GM12878 (cell line): Measurements from ENCODE around the gene APOC1. TPM values are rescaled to one million over a fixed set of nuclear protein-coding genes. Genes with fewer than 3 reads are reported as not detected.

Experiments used
- ATAC-seq: fragments of 200-7000 bp; cut with Tn5 transposase; 3 replicates; pipeline ENCODE4 v1.9.1; 2020; ENCODE audit warnings: mild to moderate bottlenecking, moderate library complexity
- BruUV-seq: library from RNA; stranded (reverse); fragments of 400-500 nt; replicated peaks from 2 replicates; lab custom pipeline; 2021; lab: Mats Ljungman, UMichigan
- CTCF ChIA-PET: fragments of 300-600 bp; sonication (Branson Sonifier 250); formaldehyde crosslinking; extraction: SDS; loops from one replicate; lab custom pipeline; 2021; ENCODE audit warnings: inconsistent platforms; lab: Yijun Ruan, JAX
- POLR2A ChIA-PET: fragments of 350-600 bp; formaldehyde crosslinking; extraction: SDS; loops from one replicate; lab custom pipeline; 2021; ENCODE audit warnings: inconsistent platforms; lab: Charles Lee
- RAD21 ChIA-PET: fragments of 300-600 bp; sonication (Branson Sonifier 250); formaldehyde crosslinking; loops from one replicate; lab custom pipeline; 2023; ENCODE audit warnings: antibody characterized with exemption; ENCODE audit not compliant: unreplicated experiment; lab: Charles Lee
- SMC1A ChIA-PET: fragments of 300-600 bp; sonication (Branson Sonifier 250); formaldehyde crosslinking; loops from one replicate; lab custom pipeline; 2023; ENCODE audit not compliant: unreplicated experiment, uncharacterized antibody; lab: Charles Lee
- DNase-seq: peaks from one replicate; pipeline ENCODE4 v3.0.0-alpha.2; 2011; ENCODE audit warnings: low read depth, low spot score
- FAIRE-seq: peaks from 3 replicates; lab custom pipeline; 2011; peaks lifted over from hg19 to GRCh38; lab: Jason Lieb, UNC
- H2AFZ ChIP-seq: 2 replicates; pipeline ENCODE4 v1.6.0; 2011; ENCODE audit warnings: low read depth, low read length, control low read depth; ENCODE audit not compliant: control insufficient read depth
- H3K27ac ChIP-seq: 2 replicates; pipeline ENCODE4 v1.5.1; 2011; ENCODE audit warnings: control low read depth; ENCODE audit not compliant: control insufficient read depth, insufficient read depth
- H3K27me3 ChIP-seq, 2 experiments: replicated peaks in 1 of 2; 2 replicates each; pipeline versions ENCODE4 v1.6.0 to v1.6.1; 2011; ENCODE audit warnings: low read length in 1 of 2; ENCODE audit not compliant: control insufficient read depth in 2 of 2, insufficient read depth in 2 of 2
- H3K36me3 ChIP-seq, 2 experiments: 2 replicates each; pipeline ENCODE4 v1.5.1; 2011; ENCODE audit warnings: low read length in 1 of 2; ENCODE audit not compliant: control insufficient read depth in 2 of 2, insufficient read depth in 2 of 2
- H3K4me1 ChIP-seq: 2 replicates; pipeline ENCODE4 v1.6.1; 2011; ENCODE audit warnings: mild to moderate bottlenecking, low read length, moderate library complexity, mixed read lengths; ENCODE audit not compliant: control insufficient read depth, insufficient read depth
- H3K4me2 ChIP-seq: 2 replicates; pipeline ENCODE4 v1.6.0; 2011; ENCODE audit warnings: control low read depth; ENCODE audit not compliant: control insufficient read depth, insufficient read depth
- H3K4me3 ChIP-seq: fragments of 200-600 bp; sonication (generic); 2 replicates; pipeline ENCODE4 v1.5.1; 2016
- H3K79me2 ChIP-seq: 2 replicates; pipeline ENCODE4 v1.6.0; 2011; ENCODE audit warnings: low read length; ENCODE audit not compliant: control insufficient read depth, insufficient read depth
- H3K9ac ChIP-seq: 2 replicates; pipeline ENCODE4 v1.8.0; 2011; ENCODE audit warnings: low read length, control low read depth, mixed read lengths; ENCODE audit not compliant: control insufficient read depth, insufficient read depth
- H3K9me3 ChIP-seq: replicated peaks from 3 replicates; pipeline ENCODE4 v1.5.1; 2011; ENCODE audit warnings: mild to moderate bottlenecking, low read length; ENCODE audit not compliant: control insufficient read depth, insufficient read depth
- H4K20me1 ChIP-seq: 2 replicates; pipeline ENCODE4 v1.6.0; 2011; ENCODE audit not compliant: control insufficient read depth, insufficient read depth
- GABPA ChIP-seq: IDR thresholded peaks from 2 replicates; pipeline ENCODE4 v1.6.1; 2014; ENCODE audit warnings: antibody characterized with exemption, low read depth, mild to moderate bottlenecking, inconsistent platforms
- KLF5 ChIP-seq: fragments of 450-650 bp; IDR thresholded peaks from 2 replicates; pipeline ENCODE4 v1.6.1; 2014; ENCODE audit warnings: mild to moderate bottlenecking; ENCODE audit not compliant: partially characterized antibody
- POLR2AphosphoS5 ChIP-seq: IDR thresholded peaks from 2 replicates; pipeline ENCODE4 v1.6.1; 2011; ENCODE audit warnings: mild to moderate bottlenecking, low read length, inconsistent platforms
- RB1 ChIP-seq: fragments of 450-650 bp; formaldehyde crosslinking; IDR thresholded peaks from 2 replicates; pipeline ENCODE4 v1.6.1; 2017; ENCODE audit warnings: mild to moderate bottlenecking, borderline replicate concordance
- ZBED1 ChIP-seq: IDR thresholded peaks from 2 replicates; pipeline ENCODE4 v1.6.1; 2016; ENCODE audit warnings: borderline replicate concordance
- WGBS: methylation state at CpG from one replicate; pipeline ENCODE4 v1.1.6; 2016; ENCODE audit warnings: low lambda C conversion rate; ENCODE audit not compliant: insufficient replicate concordance, insufficient coverage; ENCODE audit errors: missing lambda C conversion rate; 5-methylcytosine and 5-hydroxymethylcytosine counted together
- in situ Hi-C: fragments of 300-500 bp; cut with MboI; formaldehyde crosslinking; loops from 9 replicates; pipeline ENCODE4 v1.14.3; 2018; ENCODE audit warnings: mixed read lengths
- intact Hi-C: fragments of 100-400 bp; cut with micrococcal nuclease; formaldehyde crosslinking; loops from one replicate; pipeline ENCODE4 v1.14.2; 2022; ENCODE audit not compliant: unreplicated experiment
- polyA plus RNA-seq, 11 experiments: library from polyadenylated mRNA; depleted of rRNA in 4 of 11; unstranded in 6 of 11; stranded (reverse) in 5 of 11; fragments of >200 nt; fragmentation: Nextera tagmentation in 4 of 11; fragmentation: Illumina TruSeq in 1 of 11; extraction: Ambion mirVana in 4 of 11; extraction: Trizol in 1 of 11; gene quantifications; 1 replicate in 1 of 11; 2 replicates in 10 of 11; pipeline versions ENCODE4 v1.2.1 to v1.2.3, GENCODE V29; 2011 to 2016; ENCODE audit warnings: inconsistent platforms in 2 of 11, missing spikeins in 2 of 11, low read depth in 1 of 11
- total RNA-seq, 4 experiments: library from RNA; depleted of rRNA in 3 of 4; stranded (reverse); fragments of >200 nt in 3 of 4; fragmentation: Illumina TruSeq in 1 of 4; extraction: Trizol in 1 of 4; gene quantifications; 2 replicates each; pipeline versions ENCODE4 v1.2.1 to v1.2.3, GENCODE V29; 2013 to 2021
- TF ChIP-seq, protein P1 (sequence below): IDR thresholded peaks from 2 replicates; pipeline ENCODE4 v1.6.1; 2012; ENCODE audit warnings: low read length, inconsistent platforms

APOC1 gene
- total and polyA plus RNA-seq, 10 of the 15 experiments (the other 5 are each of a cell fraction or from before 2014, with no cell fraction given) = 0.73 to 4.0 (median 2.6) TPM

GRCh38 chr19:44883922-44884321 lies 30.5 kb upstream of the APOC1 start:
- TF ChIP-seq RB1 = no peak
- TF ChIP-seq ZBED1 = no peak
- TF ChIP-seq, all 136 proteins: peak for 0
- Histone ChIP-seq H3K4me1 (no peaks in the 10 kb centered on the region), H4K20me1 (no peaks in the 10 kb centered on the region), H3K4me2 (no peak overlapping the region), H3K27me3 (no peaks in the 10 kb centered on the region), H3K36me3 (no peaks in the 10 kb centered on the region), H3K4me3 (no peak overlapping the region), H3K79me2 (no peaks in the 10 kb centered on the region), H3K27ac (no peak overlapping the region), H3K9me3 (no peaks in the 10 kb centered on the region), H3K9ac (no peak overlapping the region), H2AFZ (no peak overlapping the region)
- WGBS = 17% methylated on average over 5 of the region's 5 CpGs
- FAIRE-seq = no peak
- intact Hi-C loops (no loop called here), in situ Hi-C loops (no loop called here)
- POLR2A ChIA-PET = interaction anchor here (0.6 kb wide), 1 partner anchor 14 kb away, joined by 3 read pairs; no protein-coding TSS in a partner anchor
- CTCF ChIA-PET = interaction anchor here (1.1 to 1.4 kb wide), 2 partner anchors 100 to 313 kb away, joined by 3 to 4 read pairs; no protein-coding TSS in a partner anchor
- SMC1A ChIA-PET = interaction anchor here (0.7 kb wide), 1 partner anchor 80 kb away, joined by 4 read pairs; no protein-coding TSS in a partner anchor
- RAD21 ChIA-PET = no interaction called here
- BruUV-seq = no TSS peak
- ATAC-seq = no peak
- no peak for DNase-seq

DNA sequence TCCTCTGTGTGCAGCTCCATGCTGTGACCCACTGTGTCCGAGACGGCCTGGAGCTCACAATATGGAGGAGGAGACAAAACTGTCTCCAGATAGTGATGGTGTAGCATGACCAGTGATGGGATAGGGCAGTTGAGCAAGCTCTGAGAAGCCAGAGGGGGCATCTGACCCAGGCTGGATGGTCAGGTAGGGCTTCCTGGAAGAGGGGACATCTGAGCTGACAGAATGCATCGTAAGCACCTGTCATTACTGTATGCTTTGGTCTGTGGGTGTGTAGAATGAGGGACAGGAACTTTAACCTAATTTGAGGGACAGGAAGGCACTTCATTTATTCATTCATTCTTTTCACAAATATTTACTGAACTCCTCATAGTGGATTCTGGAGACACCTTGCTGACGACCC lies 29.8 kb upstream of the APOC1 start:
- BruUV-seq = no TSS peak
- ChIA-PET RAD21 (no interaction called here), SMC1A (interaction anchor here (0.7 kb wide), 1 partner anchor 80 kb away, joined by 4 read pairs; no protein-coding TSS in a partner anchor), CTCF (interaction anchor here (1.1 to 1.4 kb wide), 2 partner anchors 101 to 314 kb away, joined by 3 to 4 read pairs; no protein-coding TSS in a partner anchor), POLR2A (interaction anchor here (0.6 kb wide), 1 partner anchor 14 kb away, joined by 3 read pairs; no protein-coding TSS in a partner anchor)
- WGBS = 47% methylated on average over 4 of the region's 4 CpGs
- ATAC-seq = no peak
- H3K36me3 ChIP-seq = no peaks in the 10 kb centered on the region
- in situ Hi-C loops = no loop called here
- H3K9me3 ChIP-seq = no peaks in the 10 kb centered on the region; the same call in 2 of the 3 replicates
- no peak overlapping the region for H2AFZ ChIP-seq
- H3K27me3 ChIP-seq = no peaks in the 10 kb centered on the region
- H3K9ac ChIP-seq = no peak overlapping the region
- no peak overlapping the region for H3K4me3 ChIP-seq
- no peak overlapping the region for H3K4me2 ChIP-seq
- no peak for DNase-seq
- peaks cover 1% of the 10 kb centered on the region for H3K4me1 ChIP-seq
- intact Hi-C loops = no loop called here
- no peak for FAIRE-seq
- TF ChIP-seq, protein P1, sequence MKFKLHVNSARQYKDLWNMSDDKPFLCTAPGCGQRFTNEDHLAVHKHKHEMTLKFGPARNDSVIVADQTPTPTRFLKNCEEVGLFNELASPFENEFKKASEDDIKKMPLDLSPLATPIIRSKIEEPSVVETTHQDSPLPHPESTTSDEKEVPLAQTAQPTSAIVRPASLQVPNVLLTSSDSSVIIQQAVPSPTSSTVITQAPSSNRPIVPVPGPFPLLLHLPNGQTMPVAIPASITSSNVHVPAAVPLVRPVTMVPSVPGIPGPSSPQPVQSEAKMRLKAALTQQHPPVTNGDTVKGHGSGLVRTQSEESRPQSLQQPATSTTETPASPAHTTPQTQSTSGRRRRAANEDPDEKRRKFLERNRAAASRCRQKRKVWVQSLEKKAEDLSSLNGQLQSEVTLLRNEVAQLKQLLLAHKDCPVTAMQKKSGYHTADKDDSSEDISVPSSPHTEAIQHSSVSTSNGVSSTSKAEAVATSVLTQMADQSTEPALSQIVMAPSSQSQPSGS = no peak
- TF ChIP-seq POLR2AphosphoS5 (no peak), GABPA (no peak), KLF5 (no peak)
- H3K79me2 ChIP-seq = no peaks in the 10 kb centered on the region
- no peaks in the 10 kb centered on the region for H4K20me1 ChIP-seq
- no peak overlapping the region for H3K27ac ChIP-seq
